Measurements from ENCODE around the gene APOM.

- TF ChIP-seq CTCF (IDR thresholded peaks at IDR 0.05) (no peak), POLR2A (IDR thresholded peaks at IDR 0.05) (no peak)
Measured at GRCh38 chr6:31662124-31662723, 6.5 kb downstream of the APOM start.

Measured in thyroid gland (tissue), 4 donors.